ENCODE measurements around the gene KCTD10.
"Not testable (repeated sequence)": the region's sequence is repeated elsewhere in the genome, so short reads cannot be mapped to it uniquely, and the experiment has no call there.

Gene KCTD10

GRCh38 chr12:109449845-109450532 is 27.1 kb downstream of the KCTD10 start:
- no peak for DNase-seq (ENCODE audit: low read depth in 3 of 3)

- no peak for DNase-seq (ENCODE audit: low read depth in 3 of 3)
Measured at GRCh38 chr12:109448707-109449390, 28.3 kb downstream of the KCTD10 start.

DNA sequence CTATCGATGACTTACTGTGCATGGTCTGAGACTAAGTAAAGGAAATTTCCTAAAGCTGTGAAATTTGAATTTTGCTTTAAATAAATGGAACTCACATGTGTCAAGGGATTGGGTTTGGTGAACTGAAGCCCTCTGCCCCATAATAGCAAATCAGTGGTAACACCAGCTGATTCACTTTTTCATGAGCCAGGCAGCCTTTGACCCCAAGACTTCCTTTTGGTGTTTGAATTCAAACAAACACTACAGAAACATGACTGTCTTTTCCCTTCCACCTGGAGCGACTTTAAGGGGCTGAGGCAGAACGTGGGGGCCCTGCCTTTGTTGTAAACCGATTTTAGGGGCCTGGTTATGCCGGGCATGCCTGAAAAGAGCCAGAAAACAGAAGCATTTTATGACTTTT is 28.8 kb downstream of the KCTD10 start:
- no peak for DNase-seq (ENCODE audit: low read depth in 3 of 3)

DNA sequence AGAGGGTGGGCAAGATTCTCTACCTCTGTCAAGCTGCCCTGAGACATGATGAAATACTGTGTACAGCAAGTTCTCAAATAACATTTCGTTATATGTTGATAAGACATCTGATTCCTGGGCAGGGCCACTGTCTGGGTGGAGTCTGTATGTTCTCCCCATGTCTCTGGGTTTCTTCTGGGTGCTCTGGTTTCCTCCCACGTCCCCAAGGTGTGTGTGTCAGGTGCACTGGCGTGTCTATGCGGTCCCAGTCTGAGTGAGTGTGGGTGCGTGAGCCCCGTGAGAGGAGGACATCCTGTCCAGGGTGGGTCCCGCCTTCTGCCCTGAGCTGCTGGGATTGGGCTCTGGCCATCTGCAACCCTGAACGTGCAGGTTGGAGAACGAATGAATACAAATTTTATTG is 29.6 kb downstream of the KCTD10 start:
- DNase-seq (ENCODE audit: low read depth in 3 of 3) = no peak

GRCh38 chr12:109446869-109447268 is 30.2 kb downstream of the KCTD10 start:
- no peak for DNase-seq (ENCODE audit: low read depth in 3 of 3)

DNA sequence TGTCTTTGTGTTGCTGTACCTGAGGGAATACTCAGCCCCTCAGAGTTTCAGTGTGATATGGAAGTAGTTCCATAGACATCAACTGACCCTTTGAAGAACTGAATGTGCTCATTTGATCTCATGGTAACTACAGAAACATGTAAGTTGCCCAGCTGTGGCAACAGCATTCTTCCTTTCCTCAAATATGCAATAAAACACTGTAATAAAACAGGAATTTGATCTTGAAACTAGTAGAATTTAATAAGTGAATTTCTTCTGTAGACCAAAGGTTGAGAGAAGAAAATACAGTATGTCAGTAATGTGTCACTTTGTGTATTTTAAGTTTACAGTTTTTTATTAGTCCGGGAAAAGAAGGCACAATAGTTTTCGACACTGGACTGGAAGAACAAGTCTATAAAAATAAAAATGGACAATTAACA is 31.9 kb downstream of the KCTD10 start:
- DNase-seq (ENCODE audit: low read depth in 3 of 3) = no peak

DNA sequence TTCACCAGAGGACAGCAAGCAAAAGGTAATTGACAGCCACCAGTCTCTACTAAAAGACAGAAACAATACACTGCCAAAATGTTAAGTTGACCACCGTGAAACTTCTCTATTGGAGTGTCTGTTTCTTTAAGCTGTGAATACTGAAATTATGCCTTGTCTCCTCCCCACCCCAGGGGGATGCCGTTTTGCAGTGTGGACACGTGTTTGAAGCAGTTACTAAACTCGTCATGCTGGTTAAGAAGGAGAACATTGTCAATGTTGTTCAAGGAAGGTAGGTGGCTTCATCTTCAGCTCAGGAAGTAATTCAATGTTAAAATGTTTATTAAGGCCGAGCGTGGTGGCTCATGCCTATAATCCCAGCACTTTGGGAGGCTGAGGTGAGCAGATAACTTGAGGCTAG is 32.8 kb downstream of the KCTD10 start:
- no peak for DNase-seq (ENCODE audit: low read depth in 3 of 3)

GRCh38 chr12:109443794-109444193 is 33.3 kb downstream of the KCTD10 start:
- DNase-seq (ENCODE audit: low read depth in 3 of 3) = no peak

DNA sequence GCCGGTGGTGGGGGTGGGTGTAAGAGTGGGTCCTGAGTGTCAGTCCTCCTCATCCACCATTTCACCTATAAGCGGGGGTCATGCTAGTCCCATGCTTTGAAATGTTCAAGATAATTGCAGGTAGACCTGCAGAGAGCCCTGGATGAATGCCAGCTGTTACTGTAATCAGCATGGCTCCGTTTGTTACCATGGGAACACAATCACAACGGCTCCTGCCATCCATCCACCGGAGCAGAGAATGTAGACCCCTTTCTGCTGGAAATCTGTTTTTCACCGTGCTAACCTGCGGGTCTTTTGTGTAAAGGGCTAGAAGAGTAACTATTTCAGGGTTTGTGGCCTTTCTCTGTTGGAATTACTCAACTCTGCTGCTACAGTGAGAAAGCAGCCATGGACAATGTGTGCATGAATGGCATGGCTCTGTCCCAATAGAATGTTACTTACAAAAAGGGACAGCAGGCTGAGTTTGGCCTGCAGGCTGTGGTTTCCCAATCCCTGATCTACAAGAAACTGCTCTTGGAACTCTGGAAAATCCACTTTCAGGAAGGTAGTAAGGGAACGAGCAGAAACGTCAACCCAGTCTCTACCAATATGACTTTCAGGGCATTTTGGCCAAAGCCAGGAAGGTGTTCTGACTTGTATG is 36.1 kb downstream of the KCTD10 start:
- no peak for DNase-seq (ENCODE audit: low read depth in 3 of 3)

DNA sequence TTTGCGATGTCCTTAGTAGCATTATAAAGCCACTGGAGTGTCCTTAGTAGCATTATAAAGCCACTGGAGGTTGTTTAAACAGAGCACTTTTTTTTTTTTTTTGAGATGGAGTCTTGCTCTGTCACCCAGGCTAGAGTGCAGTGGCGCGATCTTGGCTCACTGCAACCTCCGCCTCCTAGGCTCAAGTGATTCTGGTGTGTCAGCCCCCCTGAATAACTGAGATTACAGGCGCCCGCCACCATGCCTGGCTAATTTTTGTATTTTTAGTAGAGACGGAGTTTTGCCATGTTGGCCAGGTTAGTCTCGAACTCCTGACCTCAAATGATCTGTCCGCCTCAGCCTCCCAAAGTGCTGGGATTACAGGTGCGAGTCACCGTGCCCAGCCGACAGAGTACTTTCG is 37.1 kb downstream of the KCTD10 start:
- not testable (repeated sequence) for DNase-seq (ENCODE audit: low read depth in 3 of 3)

DNA sequence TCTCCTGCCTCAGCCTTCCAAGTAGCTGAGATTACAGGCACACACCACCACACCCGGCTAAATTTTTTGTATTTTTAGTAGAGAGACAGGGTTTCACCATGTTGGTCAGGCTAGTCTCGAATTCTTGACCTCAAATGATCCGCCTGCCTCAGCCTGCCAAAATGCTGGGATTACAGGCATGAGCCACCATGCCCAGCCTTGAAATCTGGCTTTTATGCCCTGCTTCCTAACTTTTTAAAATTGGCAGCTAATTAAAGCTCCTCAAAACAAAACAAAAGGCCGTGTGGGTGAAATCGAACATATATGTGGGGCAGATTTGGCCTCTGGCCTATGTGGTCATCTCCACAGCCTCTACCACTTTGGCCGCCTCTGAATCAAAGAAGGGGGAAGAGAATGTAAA is 37.9 kb downstream of the KCTD10 start:
- DNase-seq (ENCODE audit: low read depth in 3 of 3) = no peak

DNA sequence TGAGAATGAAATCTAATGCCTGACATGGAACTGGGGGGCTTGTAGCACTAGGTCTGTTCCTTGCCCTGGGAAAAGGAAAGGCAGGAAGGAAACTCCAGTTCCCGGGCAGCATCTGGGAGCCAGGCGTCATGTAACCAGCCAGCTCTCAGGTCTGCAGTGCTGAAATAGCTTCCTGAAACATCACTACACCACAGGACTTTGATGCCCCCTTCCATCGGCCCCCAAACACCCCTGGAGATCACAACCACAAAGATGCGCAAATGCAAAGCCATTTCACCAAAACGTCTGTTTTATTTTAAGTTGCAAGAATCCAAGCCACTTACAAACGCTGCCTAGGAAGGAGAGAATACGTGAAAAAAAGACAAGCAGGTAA is 40.9 kb downstream of the KCTD10 start:
- no peak for DNase-seq (ENCODE audit: low read depth in 3 of 3)

DNA sequence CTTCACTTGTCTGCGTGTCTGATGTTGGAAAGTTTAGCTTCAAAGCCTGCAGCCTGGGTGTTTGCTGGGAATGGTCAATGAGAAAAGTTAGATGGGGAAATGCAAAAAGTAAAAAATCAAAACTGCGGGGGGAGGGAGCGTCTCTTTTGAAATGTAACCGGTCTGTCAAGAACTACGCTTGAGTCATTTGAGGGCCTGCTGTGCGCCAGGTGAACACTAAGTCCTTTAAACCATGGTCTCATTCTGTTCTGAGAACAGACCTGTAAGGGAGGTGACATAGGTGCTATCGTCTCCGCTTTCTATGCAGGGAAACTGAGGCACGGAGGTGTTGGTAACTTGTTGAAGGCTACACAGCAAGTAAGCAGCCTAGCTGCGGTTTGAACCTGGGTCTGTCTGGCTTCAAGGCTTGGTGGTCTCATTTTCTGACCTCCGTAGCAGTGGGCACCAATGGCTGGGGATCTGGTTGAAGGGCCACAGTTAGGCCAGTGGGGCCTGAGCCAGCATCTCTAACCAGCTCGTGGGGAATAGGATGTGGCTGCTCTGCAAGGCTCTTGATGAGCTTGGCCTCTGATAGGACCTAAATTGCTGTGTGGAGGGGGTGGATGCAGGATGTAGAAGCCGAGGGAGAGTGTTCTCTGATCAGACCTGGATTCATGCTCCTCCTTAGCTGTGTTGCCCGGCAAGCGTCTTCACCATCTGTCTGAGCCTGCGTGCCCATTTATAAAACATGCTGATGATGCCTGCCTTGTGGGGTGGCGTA is 41.5 kb downstream of the KCTD10 start:
- no peak for DNase-seq (ENCODE audit: low read depth in 3 of 3)

DNA sequence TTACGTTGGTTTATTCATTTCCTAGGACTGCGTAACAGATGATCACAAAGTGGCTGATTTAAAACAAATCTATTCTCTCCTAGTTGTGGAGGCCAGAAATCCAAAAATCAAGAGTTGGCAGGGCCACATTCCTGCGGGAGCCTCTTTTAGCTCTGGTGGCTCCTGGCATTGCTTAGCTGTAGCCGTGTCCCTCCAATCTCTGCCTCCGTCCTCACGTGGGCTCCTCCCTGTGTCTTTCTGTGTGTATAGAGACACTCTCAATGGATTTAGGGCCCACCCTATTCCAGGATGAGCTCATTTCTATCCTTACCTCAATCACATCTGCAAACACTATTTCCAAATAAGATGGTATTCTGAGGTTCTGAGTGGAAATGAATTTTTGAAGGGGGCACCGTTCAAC is 42.5 kb downstream of the KCTD10 start:
- no peak for DNase-seq (ENCODE audit: low read depth in 3 of 3)

DNA sequence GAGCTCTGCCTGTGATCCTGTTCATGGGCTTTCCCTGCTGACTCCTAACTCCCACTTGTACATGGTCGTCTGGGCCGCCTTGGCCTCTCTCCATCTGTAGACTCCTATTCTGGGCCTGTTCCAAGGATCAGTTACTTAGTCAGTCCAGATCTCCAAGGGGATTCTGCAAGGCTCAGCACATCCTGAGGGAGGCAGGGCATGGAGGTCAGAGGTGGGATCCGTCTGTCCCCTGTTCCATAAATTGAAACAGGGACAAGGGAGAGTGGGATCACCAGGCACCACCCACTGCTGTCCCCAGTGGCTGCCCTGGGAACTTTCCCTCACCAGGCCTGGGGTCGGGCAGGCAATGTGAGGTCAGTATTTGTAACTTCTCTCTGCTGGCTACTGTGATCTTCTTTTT is 43.5 kb downstream of the KCTD10 start:
- no peak for DNase-seq (ENCODE audit: low read depth in 3 of 3)

DNA sequence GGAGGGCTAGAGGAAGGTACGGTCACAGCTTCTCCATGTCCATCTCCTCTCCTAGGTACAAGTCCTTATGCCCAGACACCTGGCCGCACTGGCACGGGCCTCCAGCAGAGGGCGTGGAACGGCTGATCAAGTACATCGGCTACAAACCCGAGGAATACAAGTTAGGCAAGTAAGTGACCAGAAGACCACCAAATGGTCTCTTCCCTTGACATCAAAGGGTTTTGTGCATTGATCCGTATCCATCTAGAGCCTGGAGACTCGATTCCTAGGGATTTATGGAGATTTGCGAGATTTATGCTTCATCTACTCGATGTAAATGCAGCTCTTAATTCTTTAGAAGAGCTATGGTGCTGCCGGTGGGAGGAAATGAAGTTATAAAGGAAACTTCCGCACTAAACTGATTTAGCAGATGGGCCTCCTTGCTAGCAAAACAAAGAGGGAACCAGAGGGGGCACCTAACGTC is 44.2 kb downstream of the KCTD10 start:
- DNase-seq (ENCODE audit: low read depth in 3 of 3) = peak; percentile 51 to 57 (median 52)

DNA sequence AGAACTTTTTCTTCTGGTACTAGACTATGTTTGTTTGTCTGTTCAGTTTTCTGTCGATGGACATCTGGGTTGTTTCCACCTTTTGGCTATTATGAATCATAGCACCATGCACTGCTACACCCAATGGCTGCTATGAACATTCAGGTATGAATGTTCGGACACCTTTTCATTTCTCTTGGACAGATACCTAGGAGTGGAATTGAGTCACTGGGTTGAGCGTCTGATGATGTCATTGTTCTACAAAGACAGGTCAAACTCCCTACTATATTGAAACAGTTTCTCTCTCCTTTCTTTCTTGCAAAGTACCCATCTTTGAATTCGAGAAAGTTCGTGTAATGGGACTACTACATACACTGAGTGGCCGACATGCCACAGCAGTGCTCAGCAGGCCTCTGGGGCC is 44.7 kb downstream of the KCTD10 start:
- no peak for DNase-seq (ENCODE audit: low read depth in 3 of 3)

DNA sequence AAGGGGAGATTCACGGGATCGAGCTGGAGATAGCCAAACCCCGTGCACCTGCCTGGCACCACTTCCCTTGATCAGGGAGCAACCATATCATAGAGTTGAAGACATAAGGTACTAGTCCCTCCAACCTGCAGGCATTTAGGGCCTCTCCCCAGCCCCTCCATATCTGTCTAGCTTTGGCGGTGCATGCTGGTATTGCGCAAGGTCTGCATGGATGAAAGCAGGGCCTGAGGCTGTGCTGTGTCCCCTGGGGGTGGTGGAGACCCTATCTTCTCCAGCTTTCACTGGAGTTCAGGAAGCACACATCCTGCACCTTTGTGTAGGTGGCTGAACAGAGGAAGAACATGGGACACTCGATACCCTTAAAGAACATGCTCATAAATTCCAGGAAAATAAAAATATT is 46.9 kb downstream of the KCTD10 start:
- DNase-seq (ENCODE audit: low read depth in 3 of 3) = no peak

GRCh38 chr12:109428804-109429203 is 48.3 kb downstream of the KCTD10 start:
- not testable (repeated sequence) for DNase-seq (ENCODE audit: low read depth in 3 of 3)

DNA sequence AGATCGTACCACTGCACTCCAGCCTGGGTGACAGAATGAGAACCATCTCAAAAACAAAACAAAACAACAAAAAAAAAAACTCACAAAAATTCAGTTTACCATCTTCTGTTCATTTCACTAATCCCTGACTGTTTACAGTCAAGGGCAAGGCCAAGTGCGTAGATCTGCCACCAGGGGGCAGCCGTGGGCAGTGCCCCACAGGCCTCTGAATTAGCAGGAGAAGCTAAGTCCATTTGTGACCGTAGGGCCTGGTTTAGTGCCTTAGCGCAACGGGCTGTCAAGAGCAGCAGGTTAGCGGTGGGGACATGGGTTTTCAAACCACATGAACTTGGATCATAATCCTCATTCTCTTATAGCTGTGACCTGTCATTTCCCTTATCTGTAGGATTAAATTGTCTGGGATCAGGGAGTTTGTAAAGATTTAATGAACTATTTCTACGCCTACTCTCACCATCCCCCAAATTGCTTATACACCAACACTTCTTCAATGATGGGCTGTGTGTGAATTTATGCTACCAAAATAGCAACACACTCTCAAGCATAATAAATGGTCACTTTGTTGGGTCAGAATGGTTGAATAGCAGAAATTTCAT is 49.0 kb downstream of the KCTD10 start:
- DNase-seq (ENCODE audit: low read depth in 3 of 3) = peak; percentile 40 to 57 (median 54)

GRCh38 chr12:109423392-109423791 is 53.7 kb downstream of the KCTD10 start:
- DNase-seq (ENCODE audit: low read depth in 3 of 3) = no peak

GRCh38 chr12:109422251-109422650 is 54.8 kb downstream of the KCTD10 start:
- no peak for DNase-seq (ENCODE audit: low read depth in 3 of 3)

Measured in stimulated activated CD4-positive, alpha-beta T cell treated with anti-CD3 and anti-CD28 coated beads, TNF-alpha, amount 100 ng/mL, for 4 hours (primary cell).